ENCODE results near the gene PRB3.

PRB3 gene

DNA sequence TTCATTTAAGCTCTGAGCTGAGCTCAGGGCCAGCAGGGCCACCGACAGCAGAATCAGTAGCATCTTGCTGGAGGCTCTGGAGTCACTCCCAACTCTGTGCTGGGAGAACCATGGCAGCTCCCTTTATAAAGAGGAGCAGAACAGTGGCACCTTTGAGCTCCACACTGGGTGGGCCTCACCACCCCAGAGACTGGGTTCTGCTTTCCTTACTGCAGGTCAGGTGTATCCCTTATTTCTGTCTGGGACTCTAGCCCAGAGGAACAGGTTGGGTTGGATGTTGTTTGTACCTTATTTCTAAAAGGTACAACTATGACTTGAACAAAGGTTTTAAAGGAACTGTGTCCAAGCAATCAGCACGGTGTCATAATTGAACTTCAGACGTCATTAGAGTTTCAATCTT is at the start of gene PRB3:
PRB3 (minus strand) TSS at position 101 of the 400 bp plus-strand sequence; CDS start at position 63, 38 bp downstream.
- DNase-seq: no peak

DNA sequence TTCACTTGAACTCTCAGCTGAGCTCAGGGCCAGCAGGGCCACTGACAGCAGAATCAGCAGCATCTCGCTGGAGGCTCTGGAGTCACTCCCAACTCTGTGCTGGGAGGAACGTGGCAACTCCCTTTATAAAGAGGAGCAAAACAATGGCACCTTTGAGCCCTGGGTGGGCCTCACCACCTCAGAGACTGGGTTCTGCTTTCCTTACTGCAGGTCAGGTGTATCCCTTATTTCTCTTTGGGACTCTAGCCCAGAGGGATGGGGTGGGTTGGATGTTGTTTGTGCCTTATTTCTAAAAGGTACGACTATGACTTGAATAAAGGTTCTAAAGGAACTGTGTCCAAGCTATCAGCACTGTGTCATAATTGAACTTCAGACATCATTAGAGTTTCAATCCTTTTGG is 40.8 kb upstream of the PRB3 start, which contains the start of gene PRB4:
PRB4 (minus strand) TSS at position 101 of the 400 bp plus-strand sequence; CDS start at position 63, 38 bp downstream.
- DNase-seq: no peak

DNA sequence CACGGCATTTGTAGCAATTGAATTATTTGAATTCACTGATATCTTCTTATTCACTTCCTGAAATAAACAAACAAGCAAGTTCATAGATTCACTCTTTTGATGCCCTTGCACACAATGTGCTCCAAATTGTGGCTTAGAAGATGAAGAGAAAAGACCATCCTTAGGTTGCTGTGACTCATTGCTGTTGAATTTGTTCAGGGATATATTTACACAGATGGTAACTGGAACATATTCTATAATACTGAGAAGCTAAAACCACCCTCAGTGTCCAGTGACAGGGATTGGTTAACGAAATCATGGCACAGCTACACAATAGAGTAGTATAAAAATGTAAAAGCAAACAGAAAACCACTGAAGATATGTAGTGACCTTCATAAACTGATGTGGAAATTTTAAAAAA is 37.6 kb upstream of the PRB3 start:
- no peak for DNase-seq

DNA sequence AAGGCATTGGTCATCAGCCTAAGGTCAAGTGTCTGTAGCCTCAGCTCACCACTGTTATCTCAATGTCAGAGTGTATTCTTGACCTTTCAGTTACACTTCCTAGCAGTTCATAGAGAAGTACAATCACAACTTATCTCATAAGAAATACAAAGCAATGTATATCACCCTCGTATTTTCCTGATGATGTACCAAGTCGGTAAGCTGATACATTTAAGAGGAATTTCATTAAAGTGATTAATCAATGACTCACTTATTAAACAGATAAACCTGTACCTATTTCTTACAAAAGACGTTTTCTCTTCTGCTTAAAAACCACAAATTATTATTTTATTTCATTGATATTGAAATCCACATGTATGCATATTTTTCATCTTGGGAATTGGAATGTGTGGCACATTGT is 3.9 kb upstream of the PRB3 start:
- no peak for DNase-seq

DNA sequence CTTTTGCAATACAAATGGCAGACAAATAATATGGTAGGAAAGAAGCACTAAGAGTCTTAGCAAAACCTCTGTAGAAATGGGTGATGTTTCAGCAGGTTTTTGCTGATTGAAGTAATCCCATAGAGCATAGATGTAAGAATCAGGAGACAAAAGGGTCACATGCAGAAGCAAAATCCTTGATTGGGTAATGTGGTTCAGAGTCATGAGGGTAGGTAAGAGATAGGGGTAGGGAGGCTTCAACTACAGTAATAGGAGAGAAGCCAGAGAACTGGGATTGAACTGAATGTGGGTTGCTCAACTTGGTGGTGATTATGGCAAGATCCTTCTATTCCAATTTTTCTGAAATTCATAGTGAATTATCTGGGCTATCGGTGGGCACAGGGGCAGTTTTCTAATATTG is 5.0 kb downstream of the PRB3 start:
- no peak for DNase-seq

DNA sequence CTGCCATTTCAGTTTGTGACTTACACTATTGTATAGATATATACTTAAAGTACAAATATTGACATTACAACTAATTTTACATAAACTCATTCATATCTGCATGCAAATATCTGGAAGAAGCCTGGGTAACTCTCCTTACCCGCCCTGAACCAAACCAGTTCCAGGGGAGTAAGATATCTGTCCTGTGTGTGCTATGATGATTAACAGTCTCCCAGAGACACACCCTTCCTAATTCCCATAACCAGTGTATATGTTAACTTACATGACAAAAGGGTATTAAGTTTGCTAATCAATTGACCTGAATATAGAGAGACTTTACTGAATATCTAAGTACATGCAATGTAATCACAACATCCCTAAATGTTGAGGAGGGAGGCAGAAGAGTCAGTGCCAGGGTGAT is 23.0 kb downstream of the PRB3 start:
- no peak for DNase-seq

DNA sequence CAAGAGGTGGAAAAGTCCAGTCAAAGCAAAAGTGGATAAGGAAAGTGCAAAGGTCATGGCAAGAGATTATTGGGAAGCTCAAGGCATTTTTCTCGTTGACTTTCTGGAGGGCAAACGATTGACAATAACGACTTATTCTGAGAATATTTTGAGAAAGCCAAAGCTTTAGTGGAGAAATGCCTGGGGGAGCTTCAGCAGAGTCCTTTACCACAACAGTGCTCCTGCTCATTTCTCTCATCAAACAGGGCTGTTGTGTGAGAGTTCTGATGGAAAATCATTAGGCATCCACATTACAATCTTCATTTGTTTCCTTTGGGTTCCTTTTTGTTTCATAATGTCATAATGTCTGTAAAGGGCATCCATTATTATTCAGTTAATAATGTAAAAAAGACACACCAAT is 26.9 kb downstream of the PRB3 start:
- DNase-seq: no peak

DNA sequence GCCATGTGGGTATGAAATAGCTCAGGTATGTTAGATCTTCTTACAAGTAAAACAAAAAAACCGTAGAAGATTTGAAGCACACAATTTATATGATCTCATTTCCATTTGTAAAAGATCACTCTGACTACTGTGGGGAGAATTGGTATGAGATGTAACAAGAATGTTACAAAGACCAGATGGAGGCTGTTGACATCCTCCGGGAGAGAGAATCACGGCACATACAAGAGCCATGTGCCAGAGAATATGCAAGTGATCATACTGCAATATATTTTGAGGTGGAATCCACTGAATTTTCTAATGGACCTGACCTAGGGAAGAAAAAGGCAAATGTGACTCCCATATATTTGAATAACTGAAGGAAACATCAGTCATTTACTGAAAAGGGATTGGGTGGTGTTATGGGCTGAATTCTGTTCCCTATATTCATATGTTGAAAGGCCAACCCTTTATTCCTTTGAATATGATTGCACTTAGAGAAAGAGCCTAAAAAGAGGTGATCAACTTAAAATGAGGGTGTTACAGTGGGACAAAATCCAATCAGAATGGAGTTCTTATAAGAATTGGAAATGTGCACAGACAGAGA is 29.1 kb downstream of the PRB3 start:
- DNase-seq: no peak

DNA sequence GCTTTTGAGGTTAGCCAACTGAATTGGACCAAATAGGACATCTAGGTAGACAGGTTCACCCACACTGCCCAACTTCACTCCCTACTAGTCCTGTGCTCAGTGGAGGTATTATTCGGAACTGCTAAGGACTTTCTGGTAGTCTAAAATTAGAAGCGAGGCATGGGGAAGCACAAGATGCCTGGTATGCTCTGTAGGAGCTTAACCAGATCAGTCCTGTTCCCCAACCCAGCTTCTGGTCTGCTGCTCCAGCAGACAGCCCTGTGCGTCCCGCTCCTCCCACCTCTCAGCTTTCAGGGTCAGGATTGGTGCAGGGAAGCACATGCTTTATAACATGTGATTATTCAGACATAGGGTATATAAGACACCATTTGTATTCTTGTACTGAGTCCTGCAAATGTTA is 31.2 kb downstream of the PRB3 start:
- no peak for DNase-seq

DNA sequence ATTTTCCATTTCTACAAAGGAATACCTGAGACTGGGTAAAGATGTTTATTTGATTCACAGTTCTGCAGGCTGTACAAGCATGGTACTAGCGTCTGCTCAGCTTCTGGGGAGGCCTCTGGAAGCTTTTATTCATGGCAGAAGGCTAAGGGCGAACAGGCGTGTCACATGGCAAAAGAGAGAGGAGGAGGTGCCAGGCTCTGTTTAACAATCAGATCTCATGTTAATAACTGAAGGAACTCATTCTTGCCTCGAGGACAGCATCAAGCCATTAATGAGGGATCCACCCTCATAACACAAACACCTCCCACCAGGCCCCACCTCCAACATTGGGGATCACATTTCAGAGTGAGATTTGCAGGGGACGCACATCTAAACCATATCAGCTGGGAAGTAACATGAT is 36.0 kb downstream of the PRB3 start:
- DNase-seq: no peak

DNA sequence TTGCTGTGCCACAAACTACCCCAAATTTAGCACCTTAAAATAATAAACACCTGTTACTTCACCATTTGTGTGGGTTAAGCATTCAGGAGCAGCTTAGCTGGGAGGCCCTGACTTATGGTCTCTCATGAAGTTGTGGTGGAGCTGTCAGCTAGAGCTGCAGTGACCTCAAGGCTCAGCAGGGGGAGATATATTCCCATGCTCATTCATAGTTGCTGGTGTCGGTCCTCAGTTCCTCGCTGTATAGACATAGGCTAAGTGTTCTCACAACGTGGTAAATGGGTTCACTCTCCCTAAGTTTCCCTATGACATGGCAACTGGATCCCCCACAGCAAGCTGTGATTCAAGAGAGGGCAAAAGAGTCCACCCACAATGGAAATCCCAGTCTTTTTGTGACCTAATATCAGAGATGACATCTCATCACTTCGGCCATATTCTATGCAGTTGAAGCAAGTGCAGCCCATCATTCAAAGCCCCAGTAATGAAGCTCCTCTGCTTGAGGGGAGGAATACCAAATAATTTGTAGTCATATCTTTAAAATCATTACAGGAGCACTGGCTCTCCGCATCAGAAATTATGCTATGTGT is 41.1 kb downstream of the PRB3 start:
- peak; percentile 24 for DNase-seq

DNA sequence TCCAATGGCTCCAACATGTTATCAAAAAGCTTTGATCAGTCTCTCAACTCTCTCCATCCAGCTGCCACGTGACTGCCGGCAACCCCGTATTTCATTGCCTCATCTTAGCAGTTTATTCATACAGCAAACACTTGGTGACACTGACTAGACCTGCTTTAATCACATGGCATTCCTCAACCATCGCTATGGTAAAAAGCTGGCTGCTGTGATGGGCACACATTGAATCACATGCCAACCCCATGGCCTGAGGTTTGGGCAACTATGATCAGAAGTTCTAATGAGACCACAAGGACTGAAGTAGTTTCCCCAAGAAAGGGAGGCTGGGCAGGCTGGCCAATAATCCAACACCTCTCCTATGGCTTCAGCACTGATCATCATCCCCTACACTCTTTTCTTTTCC is 42.1 kb downstream of the PRB3 start:
- no peak for DNase-seq

Data from fibroblast of skin of right quadriceps (primary cell).